GM18508 (cell line): ENCODE results near the gene IGF2BP2.
"Not testable (repeated sequence)": the region's sequence is repeated elsewhere in the genome, so short reads cannot be mapped to it uniquely, and the experiment has no call there.

Experiments
- ATAC-seq: cut with Tn5 transposase; IDR thresholded peaks from one replicate; pipeline ENCODE4 v1.9.1; 2021; ENCODE audit warnings: moderate number of reproducible peaks; ENCODE audit not compliant: insufficient read depth, unreplicated experiment

IGF2BP2 gene

GRCh38 chr3:185838417-185838989, 13.7 kb upstream of the IGF2BP2 start:
- ATAC-seq: not testable (repeated sequence)

GRCh38 chr3:185837414-185837813, 12.6 kb upstream of the IGF2BP2 start:
- ATAC-seq: no peak

- ATAC-seq: no peak
Observed at GRCh38 chr3:185831990-185832389, 7.1 kb upstream of the IGF2BP2 start.

GRCh38 chr3:185831195-185831594, 6.4 kb upstream of the IGF2BP2 start:
- no peak for ATAC-seq

- ATAC-seq: no peak
Observed at GRCh38 chr3:185830018-185830797, 5.4 kb upstream of the IGF2BP2 start.

GRCh38 chr3:185828755-185829154, 3.9 kb upstream of the IGF2BP2 start:
- ATAC-seq: no peak

GRCh38 chr3:185827595-185828344, 2.9 kb upstream of the IGF2BP2 start:
- no peak for ATAC-seq

- ATAC-seq: no peak
Observed at GRCh38 chr3:185825639-185826481, 1.0 kb upstream of the IGF2BP2 start.

GRCh38 chr3:185824051-185825005, 514 bp downstream of the IGF2BP2 start:
- ATAC-seq: no peak

- ATAC-seq: no peak
Observed at GRCh38 chr3:185823078-185824044, 1.5 kb downstream of the IGF2BP2 start.

GRCh38 chr3:185822221-185823000, 2.4 kb downstream of the IGF2BP2 start:
- no peak for ATAC-seq

- ATAC-seq: no peak
Observed at GRCh38 chr3:185820973-185821758, 3.7 kb downstream of the IGF2BP2 start.

- no peak for ATAC-seq
Observed at GRCh38 chr3:185818267-185818875, 6.5 kb downstream of the IGF2BP2 start.

GRCh38 chr3:185815391-185816282, 9.2 kb downstream of the IGF2BP2 start:
- ATAC-seq: no peak

GRCh38 chr3:185813691-185814215, 11.1 kb downstream of the IGF2BP2 start:
- ATAC-seq: no peak
